Activated gamma-delta T cell treated with Interleukin-2 at 50 U/mL for 16 hours (primary cell): ENCODE measurements around the gene ZNF397.
"Not testable (repeated sequence)": the region's sequence is repeated elsewhere in the genome, so short reads cannot be mapped to it uniquely, and the experiment has no call there.

Source experiments
- DNase-seq: peaks from one replicate; pipeline ENCODE4 v3.0.0-alpha.2; 2020

Gene ZNF397

DNA sequence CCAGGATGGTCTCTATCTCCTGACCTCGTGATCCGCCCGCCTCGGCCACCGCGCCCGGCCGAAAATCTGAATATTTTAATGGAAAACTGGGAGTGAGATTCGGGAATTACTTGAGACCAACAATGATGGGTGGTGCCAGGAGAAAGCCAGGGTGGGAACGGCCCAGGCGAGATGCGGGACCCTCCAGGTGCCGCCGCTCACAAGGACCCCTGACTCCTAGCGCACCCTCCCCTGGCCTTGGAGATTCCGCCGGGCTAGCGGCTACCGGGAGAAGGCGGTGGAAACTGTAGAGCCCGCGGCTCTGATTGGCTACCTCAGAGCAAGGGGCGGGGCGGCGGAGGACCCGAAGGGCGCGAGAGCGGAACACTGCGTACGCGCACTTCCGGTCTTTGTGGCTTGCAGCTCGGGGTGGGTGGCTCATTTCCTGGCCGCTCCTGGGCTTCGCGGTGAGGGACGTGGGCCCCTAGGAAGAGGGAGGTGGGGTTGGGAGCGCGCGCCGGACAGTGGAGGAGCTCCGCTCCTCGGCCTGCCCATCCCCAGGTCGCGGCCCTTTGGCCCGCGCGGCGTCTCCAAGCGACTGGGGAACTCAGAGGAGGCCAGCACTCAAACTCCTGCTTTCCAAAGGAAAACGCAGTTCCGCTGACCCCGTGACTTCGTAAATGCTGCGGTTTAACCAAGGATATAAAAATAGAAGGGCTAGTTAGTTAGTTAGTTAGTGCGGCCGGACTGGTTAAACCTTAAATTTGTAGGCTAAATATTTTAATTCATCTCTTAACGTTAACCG lies at the start of gene ZNF397:
ZNF397 (plus strand) TSS at position 371 of the 784 bp plus-strand sequence. CDS start 1,437 bp downstream, outside the sequence.
- peak; percentile 95 for DNase-seq

DNA sequence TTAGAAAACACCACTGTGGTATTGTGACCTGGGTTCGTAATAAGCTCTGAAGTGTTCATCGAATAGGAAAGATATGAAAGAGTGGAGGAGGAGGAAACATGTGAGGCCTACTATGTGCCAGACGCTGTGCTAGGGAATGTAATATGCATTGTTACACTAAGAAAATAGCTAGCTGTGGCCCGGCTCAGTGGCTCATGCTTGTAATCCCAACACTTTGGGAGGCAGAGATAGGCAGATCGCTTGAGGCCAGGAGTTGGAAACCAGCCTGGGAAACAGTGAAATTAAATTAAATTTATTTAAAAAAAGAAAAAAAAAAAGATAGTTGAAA lies 49.2 kb upstream of the ZNF397 start:
- DNase-seq, result no peak

DNA sequence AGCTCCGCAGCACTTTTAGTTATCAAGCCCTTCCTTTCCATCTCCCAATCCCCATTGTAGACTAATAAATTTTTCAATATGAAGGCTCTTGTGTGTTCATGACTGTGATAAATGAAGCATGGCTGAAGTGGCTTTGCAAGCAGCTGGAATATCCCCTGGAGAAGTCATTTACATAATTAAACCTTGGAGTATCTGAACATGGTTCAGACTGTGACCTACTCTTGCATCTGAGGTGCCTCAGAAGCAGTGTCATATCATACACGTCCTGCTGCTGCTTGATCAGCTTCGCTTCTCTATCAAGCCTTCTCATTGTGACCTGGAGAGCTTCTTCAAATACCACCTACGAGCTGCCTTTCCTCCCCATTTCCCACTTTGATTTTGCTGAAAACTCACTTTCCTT lies 48.4 kb upstream of the ZNF397 start:
- DNase-seq, result no peak

DNA sequence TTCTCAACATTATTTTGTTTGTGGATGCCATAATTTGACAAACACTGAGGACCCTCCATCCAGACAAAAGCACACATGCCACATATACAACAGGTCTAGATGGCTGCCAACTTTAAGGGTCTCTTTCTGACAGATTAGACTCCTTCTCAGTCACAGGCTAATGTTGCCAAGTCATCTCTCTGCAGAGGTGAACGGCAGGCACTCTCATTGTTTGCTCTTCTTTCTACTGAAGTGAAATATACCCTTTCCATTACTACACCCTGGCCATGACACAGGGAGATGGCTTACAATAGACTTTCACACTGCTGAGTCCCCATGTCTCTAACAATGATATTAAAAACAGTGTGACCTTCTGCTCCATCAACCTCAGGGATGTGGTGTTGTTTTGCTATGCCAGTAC lies 47.5 kb upstream of the ZNF397 start:
- DNase-seq, result no peak

DNA sequence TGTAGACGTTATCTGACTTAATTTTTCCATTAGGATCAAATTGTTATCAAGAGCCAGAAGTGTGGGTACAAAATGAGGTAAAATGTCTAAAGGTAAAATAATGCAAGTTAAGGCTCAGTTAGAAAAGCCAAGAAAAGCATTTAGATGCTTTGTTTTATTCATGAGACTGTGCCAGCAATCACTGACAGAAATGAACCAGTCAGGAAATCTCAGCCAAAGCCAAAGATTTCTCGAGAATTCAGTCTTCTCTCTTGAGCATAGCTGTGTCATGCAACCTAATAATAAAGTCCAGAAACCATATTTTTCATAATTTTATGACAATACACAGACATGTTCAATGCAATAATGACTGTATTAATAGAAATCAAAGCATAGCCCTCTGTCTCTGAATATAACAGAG lies 43.5 kb upstream of the ZNF397 start:
- no peak for DNase-seq

DNA sequence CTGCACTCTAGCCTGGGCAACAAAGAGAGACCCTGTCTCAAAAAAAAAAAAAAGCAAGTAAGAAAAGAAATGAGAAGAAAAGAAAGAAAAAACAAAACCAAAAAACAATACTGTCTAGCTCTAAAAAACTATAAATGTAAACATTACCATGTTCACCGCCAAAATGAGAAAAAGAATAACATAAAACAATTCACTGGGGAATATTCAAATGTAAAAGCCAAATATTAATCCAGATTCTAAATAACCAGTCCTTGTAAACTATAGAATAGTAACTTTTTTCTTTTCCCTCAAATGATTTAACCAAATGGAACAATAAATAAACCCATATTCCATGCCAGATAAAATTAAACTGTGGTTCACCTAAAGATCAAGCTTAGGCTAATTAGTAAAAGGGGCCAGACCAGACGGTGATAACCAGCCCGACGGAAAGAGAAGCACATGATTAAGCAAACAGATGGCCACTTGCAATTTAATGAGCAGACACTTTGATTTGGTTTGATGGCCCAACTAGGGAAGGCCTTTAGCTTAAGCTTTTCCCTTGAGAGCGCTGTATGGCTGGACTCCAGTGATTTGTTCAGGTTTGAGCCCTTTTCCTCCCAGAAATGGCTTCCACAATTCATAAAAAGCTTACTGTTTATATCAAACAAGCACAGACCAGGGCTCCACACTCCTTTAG lies 39.4 kb upstream of the ZNF397 start:
- DNase-seq, result no peak

DNA sequence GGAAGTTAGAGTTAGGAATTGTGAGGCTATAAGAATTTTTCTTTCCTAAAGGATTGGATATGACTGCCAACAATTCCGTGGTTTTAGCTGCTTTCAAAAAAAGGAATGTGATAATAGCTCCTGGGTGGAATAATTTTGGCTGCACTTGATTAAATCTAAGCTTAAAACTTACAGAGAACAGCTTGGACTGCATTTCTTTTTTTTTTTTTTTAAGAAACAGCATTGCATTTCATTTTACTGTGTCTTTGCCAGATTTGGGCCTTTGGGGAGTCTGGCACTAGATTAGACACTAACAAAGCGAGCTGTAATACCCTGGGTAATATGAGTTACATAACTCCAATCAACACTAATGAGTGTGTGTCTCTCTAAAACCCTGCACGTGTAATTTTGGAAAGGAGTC lies 37.8 kb upstream of the ZNF397 start:
- no peak for DNase-seq

DNA sequence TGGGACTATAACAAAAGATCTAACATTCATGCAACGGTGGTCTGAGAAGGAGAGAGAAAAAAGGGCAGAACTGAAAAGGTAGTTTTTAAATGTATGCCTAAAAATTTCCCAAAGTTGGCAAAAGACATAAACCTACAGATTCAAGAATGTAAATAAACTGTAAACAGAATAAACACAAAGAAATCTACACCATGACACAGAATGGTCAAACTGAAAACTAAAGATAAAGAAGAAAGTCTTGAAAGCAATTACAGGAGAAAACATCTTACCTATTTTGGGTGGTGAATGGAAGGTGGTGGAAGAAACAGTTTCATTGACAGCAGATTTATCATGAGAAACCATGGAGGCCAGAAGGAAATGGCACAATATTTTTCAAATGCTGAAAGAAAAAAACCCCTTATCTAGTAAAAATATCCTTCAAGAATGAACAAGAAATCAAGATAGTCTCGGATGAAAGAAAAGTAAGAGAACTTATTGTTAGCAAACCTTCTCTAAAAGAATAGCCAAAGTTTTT lies 35.6 kb upstream of the ZNF397 start:
- no peak for DNase-seq

DNA sequence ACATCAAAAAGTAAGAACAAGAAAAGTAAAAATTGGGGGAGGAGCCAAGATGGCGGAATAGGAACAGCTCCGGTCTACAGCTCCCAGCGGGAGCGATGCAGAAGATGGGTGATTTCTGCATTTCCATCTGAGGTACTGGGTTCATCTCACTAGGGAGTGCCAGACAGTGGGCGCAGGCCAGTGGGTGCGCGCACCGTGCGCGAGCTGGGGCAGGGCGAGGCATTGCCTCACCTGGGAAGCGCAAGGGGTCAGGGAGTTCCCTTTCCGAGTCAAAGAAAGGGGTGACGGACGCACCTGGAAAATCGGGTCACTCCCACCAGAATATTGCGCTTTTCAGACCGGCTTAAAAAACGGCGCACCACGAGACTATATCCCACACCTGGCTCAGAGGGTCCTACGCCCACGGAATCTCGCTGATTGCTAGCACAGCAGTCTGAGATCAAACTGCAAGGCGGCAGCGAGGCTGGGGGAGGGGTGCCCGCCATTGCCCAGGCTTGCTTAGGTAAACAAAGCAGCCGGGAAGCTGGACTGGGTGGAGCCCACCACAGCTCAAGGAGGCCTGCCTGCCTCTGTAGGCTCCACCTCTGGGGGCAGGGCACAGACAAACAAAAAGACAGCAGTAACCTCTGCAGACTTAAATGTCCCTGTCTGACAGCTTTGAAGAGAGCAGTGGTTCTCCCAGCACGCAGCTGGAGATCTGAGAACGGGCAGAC lies 34.9 kb upstream of the ZNF397 start:
- DNase-seq, result not testable (repeated sequence)

DNA sequence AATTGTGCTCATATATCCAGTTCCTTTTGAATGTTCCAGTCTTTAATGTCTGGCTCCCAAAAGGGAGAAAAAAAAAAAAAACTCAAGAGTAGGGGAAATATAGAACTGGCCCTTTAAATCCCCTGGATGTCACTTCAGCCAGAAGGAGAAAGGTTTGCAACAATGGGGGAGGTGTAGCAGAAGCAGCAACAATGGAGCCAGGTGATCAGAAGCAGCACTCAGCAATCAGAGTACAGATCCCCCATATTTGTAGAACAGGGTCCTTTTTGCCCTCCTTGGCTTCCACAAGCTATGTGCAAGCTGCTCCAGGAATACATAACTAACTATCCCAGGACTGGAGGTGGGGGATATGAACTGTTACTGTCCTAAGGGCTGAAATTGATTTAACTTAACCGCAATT lies 25.8 kb upstream of the ZNF397 start:
- DNase-seq, result no peak

DNA sequence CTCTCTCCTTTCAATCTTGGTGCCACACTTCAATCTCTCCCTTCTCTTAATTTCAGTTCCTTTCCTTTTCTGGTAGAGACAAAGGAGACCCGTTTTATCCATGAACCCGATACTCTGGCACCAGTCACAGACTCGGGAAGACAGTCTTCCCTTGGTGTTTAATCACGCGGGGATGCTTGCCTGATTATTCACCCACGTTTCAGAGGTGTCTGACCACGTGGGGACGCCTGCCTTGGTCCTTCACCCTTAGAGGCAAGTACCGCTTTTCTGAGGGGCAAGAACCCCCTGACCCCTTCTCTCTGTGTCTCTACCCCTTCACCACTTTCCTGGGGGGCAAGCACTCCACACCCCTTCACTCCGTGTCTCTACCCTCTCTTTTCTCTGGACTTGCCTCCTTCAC lies 24.2 kb upstream of the ZNF397 start:
- DNase-seq, result not testable (repeated sequence)

DNA sequence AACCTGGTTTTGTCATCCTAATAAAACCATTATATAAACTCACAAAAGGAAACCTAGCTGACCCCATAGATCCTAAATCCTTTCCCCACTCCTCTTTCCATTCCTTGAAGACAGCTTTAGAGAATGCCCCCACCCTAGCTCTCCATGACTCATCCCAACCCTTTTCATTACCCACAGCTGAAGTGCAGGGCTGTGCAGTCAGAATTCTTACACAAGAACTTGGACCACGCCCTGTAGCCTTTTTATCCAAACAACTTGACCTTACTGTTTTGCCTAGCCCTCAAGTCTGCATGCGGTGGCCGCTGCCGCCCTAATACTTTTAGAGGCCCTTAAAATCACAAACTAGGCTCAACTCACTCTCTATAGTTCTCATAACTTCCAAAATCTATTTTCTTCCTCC lies 21.5 kb upstream of the ZNF397 start:
- not testable (repeated sequence) for DNase-seq

DNA sequence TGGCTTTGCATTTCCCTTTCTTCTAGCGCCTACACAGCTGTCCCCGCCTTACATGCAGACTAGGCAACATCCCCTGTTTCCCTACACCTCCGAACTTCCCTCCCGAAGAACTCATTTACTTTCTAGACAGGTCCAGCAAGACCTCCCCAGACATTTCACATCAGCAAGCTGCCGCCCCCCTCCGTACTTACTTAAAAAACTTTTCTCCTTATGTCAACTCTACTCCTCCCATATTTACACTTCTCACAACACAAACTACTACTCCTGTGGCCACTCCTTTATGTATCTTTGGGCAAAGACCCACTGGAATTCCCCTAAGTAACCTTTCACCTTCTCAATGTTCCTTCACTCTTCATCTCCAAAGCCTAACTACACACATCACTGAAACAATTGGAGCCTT lies 20.4 kb upstream of the ZNF397 start:
- no peak for DNase-seq

DNA sequence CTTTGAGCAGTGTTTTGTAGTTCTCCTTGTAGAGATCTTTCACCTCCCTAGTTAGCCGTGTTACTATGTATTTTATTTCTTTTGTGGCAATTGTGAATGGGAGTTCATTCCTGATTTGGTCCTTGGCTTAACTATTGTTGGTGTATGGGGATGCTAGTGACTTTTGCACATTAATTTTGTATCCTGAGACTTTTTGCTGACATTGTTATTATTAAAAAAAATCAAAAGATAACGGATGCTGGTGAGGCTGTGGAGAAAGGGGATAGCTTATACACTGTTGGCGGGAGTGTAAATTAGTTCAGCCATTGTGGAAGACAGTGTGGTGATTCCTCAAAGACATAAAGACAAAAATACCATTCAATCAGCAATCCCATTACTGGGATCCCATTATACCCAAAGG lies 17.0 kb upstream of the ZNF397 start:
- DNase-seq, result no peak

DNA sequence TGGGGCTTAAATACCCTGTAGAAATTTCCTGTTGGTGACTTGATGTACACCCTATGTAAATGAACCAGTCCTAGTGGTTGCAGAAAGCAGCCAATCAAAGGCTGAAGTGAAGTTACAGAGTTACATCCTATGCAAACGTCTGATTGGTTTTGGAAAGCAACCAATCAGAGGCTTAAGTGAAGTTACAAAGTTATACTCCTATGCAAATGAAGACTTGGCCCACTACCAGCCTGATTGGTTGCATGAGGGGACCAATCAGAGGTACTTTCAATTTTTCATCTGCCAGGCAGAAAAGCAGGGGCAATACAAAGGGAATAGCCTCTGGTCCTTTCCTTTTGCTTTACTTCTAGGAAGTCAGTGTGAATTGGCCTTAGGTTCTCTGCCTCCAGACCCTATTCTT lies 13.6 kb upstream of the ZNF397 start:
- DNase-seq, result no peak

DNA sequence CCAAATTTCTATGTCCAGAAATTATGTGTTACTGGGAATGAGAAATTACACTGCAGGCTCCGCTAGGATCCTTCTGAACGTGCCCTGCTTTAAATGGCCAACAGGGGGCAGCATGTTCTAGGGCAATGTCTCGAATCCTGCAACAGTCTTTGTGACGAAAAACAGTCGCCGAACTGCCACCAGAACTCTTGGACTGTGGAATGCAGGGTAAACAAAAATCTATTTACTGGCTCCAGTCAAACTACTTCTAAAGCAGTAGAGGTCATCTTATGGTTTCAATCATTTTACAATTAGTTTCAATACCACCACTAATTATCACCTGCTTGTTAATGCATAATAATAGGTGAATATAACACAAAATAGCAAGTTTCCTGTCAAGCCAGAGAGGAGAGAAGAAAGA lies 9.8 kb upstream of the ZNF397 start:
- peak; percentile 81 for DNase-seq

DNA sequence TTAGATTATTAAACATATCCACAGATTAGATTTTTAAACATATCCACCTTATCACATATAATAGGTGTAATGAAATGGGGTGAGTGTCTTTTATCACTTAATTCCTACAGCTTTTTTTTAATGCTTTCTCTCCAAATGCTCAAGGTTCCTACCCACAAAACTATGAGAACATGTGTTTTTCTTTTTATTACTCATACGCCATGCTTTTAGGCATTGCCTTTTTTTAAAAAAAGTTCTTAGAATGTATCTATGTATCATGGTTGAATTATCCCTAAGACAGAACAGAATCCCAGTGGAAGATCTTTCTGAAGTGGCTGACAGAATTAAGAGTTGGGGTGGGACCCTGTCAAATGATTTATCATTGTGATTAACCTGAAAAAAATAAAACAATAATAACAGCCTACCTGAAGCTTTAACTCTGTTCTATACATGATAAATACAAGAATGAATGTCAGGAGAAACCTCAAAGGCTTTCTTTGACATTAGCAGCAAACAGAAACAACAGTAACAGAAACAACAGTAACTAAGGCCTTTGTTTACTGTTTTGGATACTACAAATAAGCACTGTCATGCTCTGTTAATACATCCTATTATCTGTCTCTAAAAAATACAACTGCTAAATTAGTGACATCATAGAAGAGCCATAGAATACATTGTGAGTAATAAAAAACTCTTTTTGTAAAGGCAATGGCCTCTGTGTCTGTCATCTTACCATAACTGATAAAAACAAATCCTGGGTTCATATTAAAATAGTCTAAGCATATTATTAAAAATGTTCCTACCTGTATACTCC lies 4.1 kb upstream of the ZNF397 start:
- DNase-seq, result no peak

DNA sequence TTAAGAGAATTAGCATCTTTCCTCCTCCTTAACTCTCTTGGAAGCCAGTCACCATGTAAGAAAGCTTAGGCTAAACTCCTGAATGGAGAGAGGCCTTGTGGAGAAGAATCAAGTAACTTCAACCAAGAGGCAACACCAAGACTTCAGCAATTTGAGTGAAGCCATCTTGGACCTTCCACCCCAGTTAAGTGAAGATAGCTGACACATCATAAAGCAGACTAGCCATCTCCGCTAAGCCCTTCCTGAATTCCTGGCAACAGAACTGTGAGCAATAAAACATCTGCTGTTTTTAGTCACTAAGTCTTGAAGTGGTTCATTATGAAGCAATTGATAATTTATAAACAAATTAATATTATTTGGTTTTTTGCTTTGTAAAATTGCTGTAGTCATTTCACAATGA lies 1.5 kb upstream of the ZNF397 start:
- DNase-seq, result no peak

DNA sequence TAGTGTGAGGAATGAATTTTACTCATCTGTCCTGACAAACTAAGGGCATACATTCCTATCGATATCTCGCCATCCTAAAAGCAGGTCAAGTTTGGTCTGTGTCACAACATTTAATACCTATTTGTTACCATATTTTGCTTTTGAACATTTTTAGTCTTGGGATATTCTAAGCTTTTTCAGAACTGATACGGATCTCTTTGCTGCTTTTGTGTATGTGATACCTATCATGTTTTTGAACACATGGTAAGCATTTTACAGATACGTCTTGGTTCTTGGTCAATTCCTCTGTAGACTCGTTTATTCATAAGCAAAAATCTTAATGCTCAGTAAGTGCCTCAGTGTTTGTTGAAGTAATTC lies 592 bp downstream of the ZNF397 start:
- no peak for DNase-seq

DNA sequence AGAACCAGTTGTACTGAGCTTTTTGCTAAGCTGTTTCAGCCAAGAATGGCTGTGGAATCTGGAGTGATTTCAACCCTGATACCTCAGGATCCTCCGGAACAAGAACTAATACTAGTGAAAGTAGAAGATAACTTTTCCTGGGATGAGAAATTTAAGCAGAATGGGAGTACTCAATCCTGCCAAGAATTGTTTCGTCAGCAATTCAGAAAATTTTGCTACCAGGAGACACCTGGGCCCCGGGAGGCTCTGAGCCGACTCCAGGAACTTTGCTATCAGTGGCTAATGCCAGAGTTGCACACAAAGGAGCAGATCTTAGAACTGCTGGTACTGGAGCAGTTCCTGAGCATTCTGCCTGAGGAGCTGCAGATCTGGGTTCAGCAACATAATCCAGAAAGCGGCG lies 1.6 kb downstream of the ZNF397 start:
- DNase-seq, result no peak

DNA sequence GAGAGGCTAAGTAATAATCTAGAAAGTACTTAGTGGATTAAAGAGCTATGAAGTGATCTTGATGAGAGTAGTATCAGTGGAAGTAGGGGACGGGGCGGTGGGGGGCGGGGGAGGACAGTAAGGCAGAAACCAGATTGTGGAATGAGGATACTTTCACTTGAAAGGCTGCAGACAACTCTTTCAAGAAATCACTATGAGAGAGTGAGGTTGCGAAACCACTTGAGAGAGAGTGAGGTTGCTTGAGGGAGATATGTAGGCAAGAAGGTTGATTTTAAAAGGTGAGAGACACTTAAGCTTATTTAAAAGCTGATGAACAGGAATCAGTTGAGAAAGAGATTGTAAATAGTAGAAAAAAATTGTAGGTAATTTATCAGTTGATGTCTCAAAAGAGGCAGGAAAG lies 3.8 kb downstream of the ZNF397 start:
- no peak for DNase-seq

DNA sequence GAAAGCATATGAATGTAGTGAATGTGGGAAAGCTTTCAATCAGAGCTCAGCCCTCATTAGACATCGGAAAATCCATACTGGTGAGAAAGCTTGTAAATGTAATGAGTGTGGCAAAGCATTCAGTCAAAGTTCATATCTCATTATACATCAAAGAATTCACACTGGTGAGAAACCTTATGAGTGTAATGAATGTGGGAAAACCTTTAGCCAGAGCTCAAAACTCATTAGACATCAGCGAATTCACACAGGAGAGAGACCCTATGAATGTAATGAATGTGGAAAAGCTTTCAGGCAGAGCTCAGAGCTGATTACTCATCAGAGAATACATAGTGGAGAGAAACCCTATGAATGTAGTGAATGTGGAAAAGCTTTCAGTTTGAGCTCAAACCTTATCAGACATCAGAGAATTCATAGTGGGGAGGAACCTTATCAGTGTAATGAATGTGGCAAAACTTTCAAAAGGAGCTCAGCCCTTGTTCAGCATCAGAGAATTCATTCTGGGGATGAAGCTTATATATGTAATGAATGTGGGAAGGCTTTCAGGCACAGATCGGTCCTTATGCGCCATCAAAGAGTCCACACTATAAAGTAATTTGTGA lies 5.0 kb downstream of the ZNF397 start:
- DNase-seq, result no peak

DNA sequence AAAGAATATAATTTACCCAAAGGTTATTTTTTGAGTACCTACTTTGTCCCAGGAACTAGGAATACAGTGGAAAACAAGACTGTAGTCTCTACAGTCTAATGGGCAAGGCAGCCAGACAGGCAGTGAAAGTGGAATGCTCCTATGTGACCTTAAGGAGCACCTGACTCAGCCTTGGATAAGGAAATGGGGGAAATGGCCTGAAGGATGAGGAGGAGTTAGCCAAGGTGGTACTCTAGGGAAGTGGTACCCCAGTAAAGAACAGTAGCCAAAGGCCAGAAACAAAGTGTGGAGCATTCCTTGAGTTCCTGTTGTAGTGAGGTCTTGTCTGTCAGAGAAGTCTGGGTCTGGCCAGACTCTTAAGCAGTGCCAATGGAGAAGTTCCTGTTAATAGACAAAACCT lies 6.0 kb downstream of the ZNF397 start:
- DNase-seq, result no peak
